GM18508 (cell line): Measurements from ENCODE around the gene ANKLE1.
"Not testable (repeated sequence)": the region's sequence is repeated elsewhere in the genome, so short reads cannot be mapped to it uniquely, and the experiment has no call there.

Source experiments
- ATAC-seq: cut with Tn5 transposase; IDR thresholded peaks from one replicate; pipeline ENCODE4 v1.9.1; 2021; ENCODE audit warnings: moderate number of reproducible peaks; ENCODE audit not compliant: insufficient read depth, unreplicated experiment

ANKLE1 gene

GRCh38 chr19:17279436-17279835 lies 2.3 kb upstream of the ANKLE1 start:
- ATAC-seq, result no peak

GRCh38 chr19:17282488-17283125 lies 906 bp downstream of the ANKLE1 start:
- no peak for ATAC-seq

GRCh38 chr19:17283504-17283996 lies 1.8 kb downstream of the ANKLE1 start:
- no peak for ATAC-seq

- ATAC-seq, result no peak
Observed at GRCh38 chr19:17285415-17286135, 3.9 kb downstream of the ANKLE1 start.

- no peak for ATAC-seq
Observed at GRCh38 chr19:17286263-17286662, 4.6 kb downstream of the ANKLE1 start.

- no peak for ATAC-seq
Observed at GRCh38 chr19:17286752-17287151, 5.1 kb downstream of the ANKLE1 start.

GRCh38 chr19:17289489-17289888 lies 7.8 kb downstream of the ANKLE1 start:
- no peak for ATAC-seq

- no peak for ATAC-seq
Observed at GRCh38 chr19:17292301-17293074, 10.8 kb downstream of the ANKLE1 start.

GRCh38 chr19:17293605-17294004 lies 11.9 kb downstream of the ANKLE1 start:
- ATAC-seq, result no peak

- no peak for ATAC-seq
Observed at GRCh38 chr19:17294051-17294891, 12.6 kb downstream of the ANKLE1 start.

GRCh38 chr19:17295551-17295950 lies 13.8 kb downstream of the ANKLE1 start:
- not testable (repeated sequence) for ATAC-seq

GRCh38 chr19:17296273-17296672 lies 14.6 kb downstream of the ANKLE1 start:
- no peak for ATAC-seq

GRCh38 chr19:17296976-17297375 lies 15.3 kb downstream of the ANKLE1 start:
- ATAC-seq, result no peak

GRCh38 chr19:17300992-17301619 lies 19.4 kb downstream of the ANKLE1 start:
- ATAC-seq, result no peak

GRCh38 chr19:17302391-17303166 lies 20.9 kb downstream of the ANKLE1 start:
- no peak for ATAC-seq

- ATAC-seq, result no peak
Observed at GRCh38 chr19:17303167-17303939, 21.7 kb downstream of the ANKLE1 start, which contains the start of gene ABHD8. ABHD8 (minus strand) TSS chr19:17303425; CDS start chr19:17301616, 1,809 bp downstream.

GRCh38 chr19:17303940-17304267 lies 22.2 kb downstream of the ANKLE1 start:
- no peak for ATAC-seq
